ENCODE measurements around the gene ZFP36.

GRCh38 chr19:39436350-39436716, 29.7 kb downstream of the ZFP36 start:
- TF ChIP-seq CTCF (IDR thresholded peaks at IDR 0.05; ENCODE audit: low read depth, low read length, poor library complexity, severe bottlenecking) (no peak), EZH2phosphoT487 (IDR thresholded peaks at IDR 0.05; ENCODE audit: borderline replicate concordance, low read length) (no peak)
